GM21360 (cell line): ENCODE results near the gene TCF7.

Experiments used
- ATAC-seq: cut with Tn5 transposase; IDR thresholded peaks from one replicate; pipeline ENCODE4 v1.9.1; 2021; ENCODE audit warnings: mild to moderate bottlenecking, moderate library complexity; ENCODE audit not compliant: unreplicated experiment

TCF7 gene

GRCh38 chr5:134175921-134176510 is 61.5 kb downstream of the TCF7 start:
- peak; percentile 20 for ATAC-seq

GRCh38 chr5:134176511-134177368 is 62.3 kb downstream of the TCF7 start, which contains the start of gene SKP1:
Gene SKP1, minus strand, starts transcription at chr5:134176950. Its CDS starts 2,928 bp downstream, at chr5:134174022.
- peak; percentile 76 for ATAC-seq

- no peak for ATAC-seq
Observed at GRCh38 chr5:134177369-134178095, 63.1 kb downstream of the TCF7 start.

- no peak for ATAC-seq
Observed at GRCh38 chr5:134178096-134178419, 63.6 kb downstream of the TCF7 start.

- ATAC-seq: no peak
Observed at GRCh38 chr5:134183481-134183880, 69.0 kb downstream of the TCF7 start.

- peak; percentile 69 for ATAC-seq
Observed at GRCh38 chr5:134184155-134185135, 70.0 kb downstream of the TCF7 start.

- no peak for ATAC-seq
Observed at GRCh38 chr5:134188092-134188491, 73.6 kb downstream of the TCF7 start.

GRCh38 chr5:134189031-134189430 is 74.5 kb downstream of the TCF7 start:
- no peak for ATAC-seq

GRCh38 chr5:134195666-134196065 is 81.2 kb downstream of the TCF7 start:
- ATAC-seq: no peak
